H1 (cell line): ENCODE measurements around the gene MOB1B. TPM values are rescaled to one million over a fixed set of nuclear protein-coding genes. Genes with fewer than 3 reads are reported as not detected.

ENCODE experiments used
- CTCF ChIA-PET: fragments of 300-600 bp; sonication (Branson Sonifier 250); formaldehyde crosslinking; loops from one replicate; lab custom pipeline; 2021; ENCODE audit not compliant: partially characterized antibody; lab: Charles Lee
- POLR2A ChIA-PET: fragments of 300-600 bp; sonication (Branson Sonifier 250); formaldehyde crosslinking; loops from one replicate; lab custom pipeline; 2021; ENCODE audit warnings: inconsistent platforms; ENCODE audit not compliant: partially characterized antibody; lab: Charles Lee
- DNase-seq, 2 experiments: peaks; one replicate each; pipeline versions ENCODE4 v3.0.0 to v3.0.0-alpha.2; 2010 to 2022; ENCODE audit warnings: low spot score in 2 of 2, low read depth in 1 of 2, mixed read lengths in 1 of 2
- FAIRE-seq: peaks from 2 replicates; lab custom pipeline; 2011; peaks lifted over from hg19 to GRCh38; lab: Jason Lieb, UNC
- H2AFZ ChIP-seq: 2 replicates; pipeline ENCODE4 v1.8.1; 2012; ENCODE audit warnings: low read length, inconsistent platforms
- H2AK5ac ChIP-seq: 2 replicates; pipeline ENCODE4 v1.6.1; 2013; ENCODE audit warnings: low read depth, low read length
- H2BK120ac ChIP-seq: replicated peaks from 2 replicates; pipeline ENCODE3; 2013; ENCODE audit warnings: low read depth, low read length, inconsistent platforms
- H2BK12ac ChIP-seq: 2 replicates; pipeline ENCODE4 v1.6.1; 2013; ENCODE audit warnings: low read depth, low read length
- H2BK15ac ChIP-seq: 2 replicates; pipeline ENCODE4 v1.6.1; 2013; ENCODE audit warnings: low read length
- H2BK20ac ChIP-seq: 2 replicates; pipeline ENCODE4 v1.6.1; 2013; ENCODE audit warnings: low read length
- H2BK5ac ChIP-seq: 2 replicates; pipeline ENCODE4 v1.6.1; 2013; ENCODE audit warnings: low read depth, low read length
- H3K14ac ChIP-seq: 2 replicates; pipeline ENCODE4 v1.6.1; 2013; ENCODE audit warnings: inconsistent platforms; ENCODE audit not compliant: insufficient read length
- H3K18ac ChIP-seq: 2 replicates; pipeline ENCODE4 v1.6.1; 2013; ENCODE audit warnings: low read length; ENCODE audit errors: extremely low read depth
- H3K23ac ChIP-seq: 2 replicates; pipeline ENCODE4 v1.6.1; 2013; ENCODE audit warnings: inconsistent platforms; ENCODE audit not compliant: insufficient read length
- H3K23me2 ChIP-seq: 2 replicates; pipeline ENCODE4 v1.6.1; 2013; ENCODE audit warnings: low read depth, low read length
- H3K27ac ChIP-seq: 2 replicates; pipeline ENCODE4 v1.6.1; 2011; ENCODE audit warnings: low read depth, low read length, inconsistent platforms
- H3K27me3 ChIP-seq, 4 experiments: replicated peaks in 1 of 4; 1 replicate in 1 of 4; 2 replicates in 3 of 4; pipeline versions ENCODE4 v1.6.1 to v1.8.1; 2011 to 2013; ENCODE audit warnings: low read length in 3 of 4, mild to moderate bottlenecking in 3 of 4, inconsistent platforms in 2 of 4, mixed read lengths in 2 of 4, moderate library complexity in 1 of 4; ENCODE audit not compliant: control insufficient read depth in 3 of 4, insufficient read depth in 3 of 4; ENCODE audit errors: extremely low read depth in 1 of 4
- H3K36me3 ChIP-seq, 4 experiments: 2 replicates each; pipeline versions ENCODE4 v1.6.1 to v1.8.1; 2011 to 2013; ENCODE audit warnings: mild to moderate bottlenecking in 4 of 4, low read length in 3 of 4, moderate library complexity in 2 of 4, control low read depth in 1 of 4, inconsistent platforms in 1 of 4; ENCODE audit not compliant: insufficient read depth in 4 of 4, control insufficient read depth in 2 of 4
- H3K4ac ChIP-seq: replicated peaks from 2 replicates; pipeline ENCODE3; 2013; ENCODE audit warnings: low read length, low read depth, mixed read lengths, inconsistent platforms; ENCODE audit not compliant: insufficient read length
- H3K4me1 ChIP-seq, 4 experiments: replicated peaks in 1 of 4; 1 replicate in 1 of 4; 2 replicates in 3 of 4; pipeline versions ENCODE4 v1.6.1 to v1.8.1; 2011 to 2013; ENCODE audit warnings: low read length in 3 of 4, inconsistent platforms in 2 of 4, mixed read lengths in 1 of 4; ENCODE audit not compliant: insufficient read depth in 4 of 4, control insufficient read depth in 3 of 4
- H3K4me2 ChIP-seq, 2 experiments: 2 replicates each; pipeline versions ENCODE4 v1.6.1 to v1.8.1; 2011 to 2013; ENCODE audit warnings: low read depth in 2 of 2, low read length in 2 of 2, control low read depth in 1 of 2, inconsistent platforms in 1 of 2, mild to moderate bottlenecking in 1 of 2; ENCODE audit not compliant: insufficient read depth in 1 of 2
- H3K4me3 ChIP-seq, 4 experiments: fragments of 200-600, 300-600 bp in 1 of 4; sonication (generic), shearing (Covaris generic), sonication (Bioruptor Twin) in 1 of 4; 2 replicates each; pipeline versions ENCODE4 v1.5.1 to v1.8.1; 2011 to 2016; ENCODE audit warnings: low read length in 4 of 4, low read depth in 3 of 4, control low read depth in 2 of 4, inconsistent platforms in 2 of 4, mild to moderate bottlenecking in 2 of 4, mixed read lengths in 1 of 4, moderate library complexity in 1 of 4; ENCODE audit not compliant: insufficient read depth in 2 of 4; ENCODE audit errors: extremely low read depth in 1 of 4
- H3K56ac ChIP-seq: replicated peaks from 2 replicates; pipeline ENCODE3; 2013; ENCODE audit warnings: low read depth, mild to moderate bottlenecking, mixed read lengths, low read length, inconsistent platforms; ENCODE audit not compliant: insufficient read length
- H3K79me1 ChIP-seq: 2 replicates; pipeline ENCODE4 v1.6.1; 2013; ENCODE audit warnings: low read depth, low read length, control low read depth
- H3K79me2 ChIP-seq, 2 experiments: 2 replicates each; pipeline versions ENCODE4 v1.6.1 to v1.8.1; 2012 to 2013; ENCODE audit warnings: low read length in 2 of 2, mild to moderate bottlenecking in 2 of 2, inconsistent platforms in 1 of 2; ENCODE audit not compliant: insufficient read depth in 2 of 2, control insufficient read depth in 1 of 2
- H3K9ac ChIP-seq, 4 experiments: replicated peaks in 1 of 4; 1 replicate in 1 of 4; 2 replicates in 3 of 4; pipeline versions ENCODE4 v1.6.1 to v1.8.1; 2011 to 2013; ENCODE audit warnings: low read depth in 3 of 4, low read length in 3 of 4, control low read depth in 2 of 4, mild to moderate bottlenecking in 2 of 4, moderate library complexity in 2 of 4, inconsistent platforms in 1 of 4; ENCODE audit errors: extremely low read depth in 1 of 4
- H3K9me3 ChIP-seq, 2 experiments: 2 replicates each; pipeline versions ENCODE4 v1.6.1 to v1.8.1; 2012 to 2013; ENCODE audit warnings: mild to moderate bottlenecking in 2 of 2, moderate library complexity in 2 of 2, control low read depth in 1 of 2, inconsistent platforms in 1 of 2, low read depth in 1 of 2, low read length in 1 of 2, mixed read lengths in 1 of 2; ENCODE audit not compliant: insufficient read depth in 2 of 2
- H4K20me1 ChIP-seq, 2 experiments: replicated peaks in 1 of 2; 2 replicates each; pipeline versions ENCODE3 to v1.8.1; 2011 to 2013; ENCODE audit warnings: inconsistent platforms in 2 of 2, low read length in 2 of 2, mild to moderate bottlenecking in 1 of 2; ENCODE audit not compliant: insufficient read depth in 2 of 2, control insufficient read depth in 1 of 2
- H4K5ac ChIP-seq: 2 replicates; pipeline ENCODE4 v1.6.1; 2013; ENCODE audit warnings: low read length, low read depth, mixed read lengths, inconsistent platforms; ENCODE audit not compliant: insufficient read length
- H4K8ac ChIP-seq: 2 replicates; pipeline ENCODE4 v1.8.0; 2013; ENCODE audit warnings: mild to moderate bottlenecking, moderate library complexity, low read length, inconsistent platforms; ENCODE audit not compliant: insufficient read depth; ENCODE audit errors: extremely low read depth
- H4K91ac ChIP-seq: replicated peaks from 2 replicates; pipeline ENCODE3; 2013; ENCODE audit warnings: low read length, mixed read lengths, inconsistent platforms; ENCODE audit not compliant: insufficient read length
- JUN ChIP-seq: IDR thresholded peaks from 2 replicates; pipeline ENCODE4 v1.6.1; 2011; ENCODE audit warnings: low read depth, mild to moderate bottlenecking, improper control_type of control experiment, low read length
- ZNF274 ChIP-seq: IDR thresholded peaks from 2 replicates; pipeline ENCODE4 v1.7.0; 2012; ENCODE audit warnings: low read length, borderline replicate concordance; ENCODE audit errors: extremely low read depth
- WGBS, 2 experiments: shearing (Covaris generic) in 1 of 2; methylation state at CpG; one replicate each; pipeline versions ENCODE4 v1.1.6 to v1.1.7; 2013 to 2015; ENCODE audit warnings: low lambda C conversion rate in 2 of 2, mixed read lengths in 2 of 2, inconsistent platforms in 1 of 2, low coverage in 1 of 2, missing lambda C conversion rate in 1 of 2; ENCODE audit not compliant: insufficient replicate concordance in 2 of 2, insufficient coverage in 1 of 2, insufficient read length in 1 of 2; ENCODE audit errors: extremely low coverage in 1 of 2, missing lambda C conversion rate in 1 of 2; 5-methylcytosine and 5-hydroxymethylcytosine counted together
- polyA plus RNA-seq, 7 experiments: library from polyadenylated mRNA; depleted of rRNA in 3 of 7; stranded (reverse) in 5 of 7; unstranded in 2 of 7; fragments of >200 nt in 5 of 7; fragments of 200-250 nt in 2 of 7; gene quantifications; 1 replicate in 5 of 7; 2 replicates in 1 of 7; 4 replicates in 1 of 7; pipeline versions ENCODE4 v1.2.1 to v1.2.3, GENCODE V29; 2011 to 2013; ENCODE audit warnings: missing spikeins in 2 of 7, mixed read lengths in 2 of 7
- total RNA-seq: library from RNA; stranded (reverse); fragmentation: NEBNext Ultra II Directional; extraction: Animal tissue kit (Norgen Biotek cat#: 25700); gene quantifications from 2 replicates; pipeline ENCODE4 v1.2.1, GENCODE V29; 2021

Gene MOB1B
- total and polyA plus RNA-seq, 2 of the 8 experiments (the other 6 are each of a cell fraction or from before 2014, with no cell fraction given) = 3.8 to 33.5 TPM

DNA sequence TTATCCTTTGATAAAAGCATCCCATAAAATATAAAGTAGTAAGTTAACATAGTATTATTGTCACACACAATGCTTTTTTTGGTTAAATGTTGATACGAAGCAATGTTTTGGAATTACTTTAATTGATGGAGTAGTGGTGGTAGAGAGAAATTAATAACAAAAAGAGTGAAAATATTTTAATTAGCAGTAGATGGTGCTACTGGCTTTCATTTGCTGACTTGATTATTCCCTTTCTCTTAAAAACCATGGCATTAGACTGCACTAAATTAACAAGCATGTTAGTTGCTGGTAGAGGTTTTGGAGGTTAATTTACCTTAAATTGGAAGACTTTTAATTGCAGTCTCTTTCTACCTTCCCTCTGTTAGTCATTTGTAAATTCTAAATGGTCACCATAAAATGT is 82.4 kb downstream of the MOB1B start:
- H3K9ac ChIP-seq = no peak overlapping the region
- H3K4ac ChIP-seq = no peak overlapping the region
- no peaks in the 10 kb centered on the region for H3K9me3 ChIP-seq
- FAIRE-seq (no peak), DNase-seq (no peak)
- no peak overlapping the region for H3K14ac ChIP-seq
- no peaks in the 10 kb centered on the region for H3K27me3 ChIP-seq
- H3K27ac ChIP-seq = no peak overlapping the region
- H2BK120ac ChIP-seq = no peak overlapping the region
- H3K18ac ChIP-seq = no peak overlapping the region
- H3K23me2 ChIP-seq = no peaks in the 10 kb centered on the region
- H2BK12ac ChIP-seq = no peak overlapping the region
- TF ChIP-seq ZNF274 (no peak), JUN (no peak)
- peaks cover 0 to 1% of the 10 kb centered on the region in 2 experiments for H4K20me1 ChIP-seq
- H3K79me1 ChIP-seq = no peaks in the 10 kb centered on the region
- no peak overlapping the region for H2AFZ ChIP-seq
- H3K36me3 ChIP-seq = no peaks in the 10 kb centered on the region
- H2BK5ac ChIP-seq = no peak overlapping the region
- H4K8ac ChIP-seq = no peak overlapping the region
- no peak overlapping the region for H4K5ac ChIP-seq
- no peak overlapping the region for H3K4me3 ChIP-seq
- 82% methylated on average over 1 of the region's 1 CpG; no CpG with 5 or more reads in 1 of the 2 experiments for WGBS, 2 experiments
- no peaks in the 10 kb centered on the region for H3K4me1 ChIP-seq
- no peak overlapping the region for H2BK15ac ChIP-seq
- no peak overlapping the region for H3K56ac ChIP-seq
- no peak overlapping the region for H4K91ac ChIP-seq
- no peaks in the 10 kb centered on the region for H3K79me2 ChIP-seq
- no peak overlapping the region for H2AK5ac ChIP-seq
- POLR2A ChIA-PET = no interaction called here
- H3K23ac ChIP-seq = no peak overlapping the region
- no peak overlapping the region for H2BK20ac ChIP-seq
- H3K4me2 ChIP-seq = no peak overlapping the region
- CTCF ChIA-PET = interaction anchor here (1.5 kb wide), 1 partner anchor 27 kb away, joined by 3 read pairs; no protein-coding TSS in a partner anchor
